Pulmonary artery endothelial cell (primary cell): ENCODE data around the gene CNTROB. TPM values are rescaled to one million over a fixed set of nuclear protein-coding genes. Genes with fewer than 3 reads are reported as not detected.

Experiments
- DNase-seq: peaks from one replicate; pipeline ENCODE4 v3.0.0-alpha.2; 2011; ENCODE audit warnings: low read depth, low spot score
- total RNA-seq: library from RNA; depleted of rRNA; stranded (reverse); fragments of >200 nt; gene quantifications from 2 replicates; pipeline ENCODE4 v1.2.3, GENCODE V29; 2014

Gene CNTROB
- 17.9 and 23.7 TPM in 2 replicates for total RNA-seq

- peak; percentile 95 for DNase-seq
These were observed at the start of gene CNTROB, which contains the start of gene TRAPPC1 for GRCh38 chr17:7931709-7932482. Gene CNTROB, plus strand, starts transcription at chr17:7932206. Its CDS starts 874 bp downstream, at chr17:7933080. Gene TRAPPC1, minus strand, starts transcription at chr17:7931946. Its CDS starts 117 bp downstream, at chr17:7931829.

- DNase-seq = no peak
These were observed 49.4 kb upstream of the CNTROB start for GRCh38 chr17:7882629-7883028.

GRCh38 chr17:7883781-7884386, 48.1 kb upstream of the CNTROB start:
- DNase-seq = no peak

- DNase-seq = no peak
These were observed 47.2 kb upstream of the CNTROB start for GRCh38 chr17:7884581-7885366.

GRCh38 chr17:7885367-7886226, 46.4 kb upstream of the CNTROB start:
- no peak for DNase-seq

- DNase-seq = no peak
These were observed 45.6 kb upstream of the CNTROB start for GRCh38 chr17:7886227-7887037.

- DNase-seq = no peak
These were observed 44.9 kb upstream of the CNTROB start for GRCh38 chr17:7887038-7887481.

GRCh38 chr17:7887482-7888183, 44.4 kb upstream of the CNTROB start:
- peak; percentile 94 for DNase-seq

- no peak for DNase-seq
These were observed 43.7 kb upstream of the CNTROB start, which contains the start of gene CHD3 for GRCh38 chr17:7888184-7888920. Gene CHD3, plus strand, starts transcription at chr17:7888789. Its CDS starts 212 bp downstream, at chr17:7889001.

- DNase-seq = peak; percentile 81
These were observed 42.6 kb upstream of the CNTROB start for GRCh38 chr17:7889166-7889955.

GRCh38 chr17:7893187-7893880, 38.7 kb upstream of the CNTROB start:
- DNase-seq = no peak

- no peak for DNase-seq
These were observed 37.8 kb upstream of the CNTROB start for GRCh38 chr17:7894226-7894625.

GRCh38 chr17:7894866-7895265, 37.1 kb upstream of the CNTROB start:
- no peak for DNase-seq

GRCh38 chr17:7897090-7897489, 34.9 kb upstream of the CNTROB start:
- no peak for DNase-seq

- DNase-seq = no peak
These were observed 34.2 kb upstream of the CNTROB start for GRCh38 chr17:7897773-7898172.

- no peak for DNase-seq
These were observed 28.6 kb upstream of the CNTROB start for GRCh38 chr17:7903154-7904103.
